ENCODE measurements around the gene STK24.

DNA sequence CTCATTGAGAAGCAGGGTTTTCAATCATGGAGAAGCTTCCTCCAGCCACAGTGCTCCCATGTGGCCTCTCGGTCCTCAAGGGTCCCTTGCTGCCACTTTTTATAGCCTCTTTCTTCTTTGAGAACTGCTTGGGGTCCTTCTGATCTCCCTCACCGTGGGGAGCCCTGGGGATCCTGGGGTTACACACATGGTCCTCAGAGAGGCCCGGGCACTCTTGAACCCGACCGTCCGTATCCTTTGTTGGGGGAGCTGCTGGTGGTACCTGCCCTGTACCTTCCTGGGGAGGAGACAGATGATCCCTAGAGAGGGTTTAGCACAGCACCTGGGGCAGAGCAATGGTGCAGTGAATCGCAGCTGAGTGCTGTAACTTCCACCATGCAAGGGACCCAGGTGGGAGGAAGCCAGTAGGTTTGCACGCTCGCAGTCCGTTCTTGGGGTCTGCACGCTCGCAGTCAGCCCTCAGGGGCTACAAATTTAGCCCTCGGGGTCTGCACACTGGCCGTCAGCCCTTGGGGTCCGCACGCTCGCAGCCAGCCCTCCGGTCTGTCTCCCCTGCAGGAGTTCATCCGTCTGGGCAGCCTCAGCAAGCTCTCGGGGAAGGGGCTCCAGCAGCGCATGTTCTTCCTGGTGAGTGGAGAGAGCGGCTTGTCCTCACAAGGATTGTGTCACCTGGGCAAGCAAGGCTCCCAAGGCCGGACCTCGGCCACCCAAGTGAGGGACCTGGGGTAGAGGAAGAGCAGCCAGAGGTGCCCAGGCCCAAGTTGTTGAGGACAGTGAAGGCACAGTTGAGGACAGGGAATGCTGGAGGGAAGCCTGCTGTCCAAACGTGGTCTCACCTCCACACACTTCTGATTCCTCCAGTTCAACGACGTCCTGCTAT is 138.4 kb downstream of the STK24 start:
- TF ChIP-seq, protein P1, sequence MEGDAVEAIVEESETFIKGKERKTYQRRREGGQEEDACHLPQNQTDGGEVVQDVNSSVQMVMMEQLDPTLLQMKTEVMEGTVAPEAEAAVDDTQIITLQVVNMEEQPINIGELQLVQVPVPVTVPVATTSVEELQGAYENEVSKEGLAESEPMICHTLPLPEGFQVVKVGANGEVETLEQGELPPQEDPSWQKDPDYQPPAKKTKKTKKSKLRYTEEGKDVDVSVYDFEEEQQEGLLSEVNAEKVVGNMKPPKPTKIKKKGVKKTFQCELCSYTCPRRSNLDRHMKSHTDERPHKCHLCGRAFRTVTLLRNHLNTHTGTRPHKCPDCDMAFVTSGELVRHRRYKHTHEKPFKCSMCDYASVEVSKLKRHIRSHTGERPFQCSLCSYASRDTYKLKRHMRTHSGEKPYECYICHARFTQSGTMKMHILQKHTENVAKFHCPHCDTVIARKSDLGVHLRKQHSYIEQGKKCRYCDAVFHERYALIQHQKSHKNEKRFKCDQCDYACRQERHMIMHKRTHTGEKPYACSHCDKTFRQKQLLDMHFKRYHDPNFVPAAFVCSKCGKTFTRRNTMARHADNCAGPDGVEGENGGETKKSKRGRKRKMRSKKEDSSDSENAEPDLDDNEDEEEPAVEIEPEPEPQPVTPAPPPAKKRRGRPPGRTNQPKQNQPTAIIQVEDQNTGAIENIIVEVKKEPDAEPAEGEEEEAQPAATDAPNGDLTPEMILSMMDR (IDR thresholded peaks at IDR 0.05; ENCODE audit: low read depth, low read length) = no peak
- TF ChIP-seq EZH2phosphoT487 (IDR thresholded peaks at IDR 0.05; ENCODE audit: low read depth) = no peak

Data from OCI-LY3 (cell line).